ENCODE results near the gene GOLGA6C.
"Not testable (repeated sequence)": the region's sequence is repeated elsewhere in the genome, so short reads cannot be mapped to it uniquely, and the experiment has no call there.

The GOLGA6C gene

DNA sequence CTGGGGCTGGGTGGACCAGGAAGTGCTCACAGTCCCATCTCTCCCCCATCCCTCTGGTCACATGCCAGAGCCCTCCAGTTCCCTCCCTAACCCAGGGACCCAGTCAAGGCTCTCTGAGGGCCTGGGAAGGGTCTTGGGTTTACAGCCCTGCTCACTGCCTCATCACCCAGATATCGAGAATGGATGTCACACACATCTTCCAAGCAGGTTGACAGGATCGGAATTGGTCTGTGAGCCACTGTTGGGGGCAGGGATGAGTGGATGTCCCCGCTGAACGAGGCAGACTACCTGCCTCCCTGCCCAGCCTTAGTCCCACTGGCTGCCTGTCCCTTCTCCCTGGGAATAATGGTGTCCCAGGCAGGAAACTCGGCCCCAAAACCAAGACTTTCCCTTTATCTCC, 20.0 kb upstream of the GOLGA6C start:
- DNase-seq (ENCODE audit: low spot score): no peak
- in situ Hi-C loops (cut with MboI; ENCODE audit: low pct_unique_long_range_greater_than_20kb, low sequenced_read_pairs, unreplicated experiment): no loop called here
- TF ChIP-seq, protein P1, sequence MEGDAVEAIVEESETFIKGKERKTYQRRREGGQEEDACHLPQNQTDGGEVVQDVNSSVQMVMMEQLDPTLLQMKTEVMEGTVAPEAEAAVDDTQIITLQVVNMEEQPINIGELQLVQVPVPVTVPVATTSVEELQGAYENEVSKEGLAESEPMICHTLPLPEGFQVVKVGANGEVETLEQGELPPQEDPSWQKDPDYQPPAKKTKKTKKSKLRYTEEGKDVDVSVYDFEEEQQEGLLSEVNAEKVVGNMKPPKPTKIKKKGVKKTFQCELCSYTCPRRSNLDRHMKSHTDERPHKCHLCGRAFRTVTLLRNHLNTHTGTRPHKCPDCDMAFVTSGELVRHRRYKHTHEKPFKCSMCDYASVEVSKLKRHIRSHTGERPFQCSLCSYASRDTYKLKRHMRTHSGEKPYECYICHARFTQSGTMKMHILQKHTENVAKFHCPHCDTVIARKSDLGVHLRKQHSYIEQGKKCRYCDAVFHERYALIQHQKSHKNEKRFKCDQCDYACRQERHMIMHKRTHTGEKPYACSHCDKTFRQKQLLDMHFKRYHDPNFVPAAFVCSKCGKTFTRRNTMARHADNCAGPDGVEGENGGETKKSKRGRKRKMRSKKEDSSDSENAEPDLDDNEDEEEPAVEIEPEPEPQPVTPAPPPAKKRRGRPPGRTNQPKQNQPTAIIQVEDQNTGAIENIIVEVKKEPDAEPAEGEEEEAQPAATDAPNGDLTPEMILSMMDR (IDR thresholded peaks at IDR 0.05; ENCODE audit: extremely low read depth, insufficient read depth, missing control alignments): no peak

DNA sequence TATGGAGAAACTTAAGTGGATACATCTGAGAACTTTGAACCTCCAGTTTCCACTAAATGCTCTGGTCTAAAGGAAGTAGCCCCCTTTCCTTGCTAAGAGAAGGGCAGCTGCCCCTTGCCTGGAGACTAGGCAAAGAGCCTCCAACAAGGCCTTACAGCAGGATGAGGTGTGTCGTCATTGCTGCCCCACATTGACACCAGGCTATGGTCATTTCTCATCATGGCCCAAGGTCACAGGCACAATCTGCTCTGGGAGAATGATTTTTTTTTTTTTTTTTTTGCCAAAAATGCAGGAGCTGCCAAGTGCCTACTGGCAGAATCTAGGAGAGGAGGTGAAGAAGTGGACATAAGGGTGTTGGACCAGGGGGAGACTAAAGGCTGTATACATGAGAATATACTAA, 12.4 kb upstream of the GOLGA6C start:
- in situ Hi-C loops (cut with MboI; ENCODE audit: low pct_unique_long_range_greater_than_20kb, low sequenced_read_pairs, unreplicated experiment); DNase-seq (ENCODE audit: low spot score): not testable (repeated sequence)

DNA sequence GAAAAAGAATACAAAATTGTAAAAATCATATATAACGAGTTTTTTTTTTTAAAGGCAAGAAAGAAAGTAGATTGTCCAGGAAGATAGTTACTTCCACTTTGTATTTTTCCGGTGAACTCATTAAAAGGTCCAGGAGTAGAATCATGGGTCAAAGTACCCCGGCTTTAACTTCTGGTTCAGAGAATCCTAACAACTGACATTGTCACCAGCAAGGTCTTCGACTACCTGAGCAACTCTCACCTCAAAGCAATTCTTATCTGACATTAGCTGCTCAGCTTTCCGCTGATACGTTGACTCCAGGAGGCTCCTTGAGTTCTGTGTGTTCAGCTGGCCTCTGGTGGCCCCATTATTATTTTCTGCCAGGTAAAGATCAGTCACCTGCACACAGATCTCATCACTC, 9.1 kb upstream of the GOLGA6C start:
- DNase-seq (ENCODE audit: low spot score); in situ Hi-C loops (cut with MboI; ENCODE audit: low pct_unique_long_range_greater_than_20kb, low sequenced_read_pairs, unreplicated experiment): not testable (repeated sequence)

DNA sequence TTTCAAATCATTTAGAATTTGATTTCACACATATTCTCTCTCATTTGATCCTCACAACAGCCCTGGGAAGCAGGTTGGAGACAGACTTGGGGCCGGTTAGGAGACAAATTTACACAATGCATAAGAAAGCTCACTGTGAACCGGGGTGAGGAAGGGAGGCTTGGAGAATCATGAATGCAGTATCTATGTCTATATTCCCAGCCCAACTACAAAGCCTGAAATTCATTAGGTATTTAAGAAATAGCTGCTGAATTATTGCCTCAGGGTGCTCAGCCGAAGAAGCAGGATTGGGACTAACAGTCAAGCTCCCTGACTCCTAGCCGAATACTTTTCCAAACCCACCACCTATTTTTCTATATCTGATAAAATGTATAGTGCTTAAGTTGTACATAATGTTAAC, 8.4 kb upstream of the GOLGA6C start:
- in situ Hi-C loops (cut with MboI; ENCODE audit: low pct_unique_long_range_greater_than_20kb, low sequenced_read_pairs, unreplicated experiment): no loop called here
- DNase-seq (ENCODE audit: low spot score): no peak
- TF ChIP-seq, protein P1 (IDR thresholded peaks at IDR 0.05; ENCODE audit: extremely low read depth, insufficient read depth, missing control alignments): no peak

DNA sequence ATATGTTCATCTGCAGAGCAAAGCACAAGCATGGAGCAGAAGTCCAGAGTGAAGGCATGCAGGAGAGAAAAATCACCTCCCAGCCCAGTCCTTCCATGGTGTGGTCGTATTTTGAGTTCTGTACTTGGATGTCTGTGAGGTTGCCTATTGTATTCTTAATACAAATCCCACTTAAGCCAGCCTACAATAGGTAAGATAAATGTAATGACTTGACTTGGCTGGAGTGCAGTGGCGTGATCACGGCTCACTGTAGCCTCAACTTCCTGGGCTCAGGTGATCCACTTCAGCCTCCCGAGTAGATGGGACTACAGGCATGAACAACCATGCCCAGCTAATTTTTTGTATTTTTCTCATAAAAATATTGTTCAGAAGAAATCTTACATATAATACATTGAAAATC, 6.8 kb upstream of the GOLGA6C start:
- in situ Hi-C loops (cut with MboI; ENCODE audit: low pct_unique_long_range_greater_than_20kb, low sequenced_read_pairs, unreplicated experiment); DNase-seq (ENCODE audit: low spot score): not testable (repeated sequence)

DNA sequence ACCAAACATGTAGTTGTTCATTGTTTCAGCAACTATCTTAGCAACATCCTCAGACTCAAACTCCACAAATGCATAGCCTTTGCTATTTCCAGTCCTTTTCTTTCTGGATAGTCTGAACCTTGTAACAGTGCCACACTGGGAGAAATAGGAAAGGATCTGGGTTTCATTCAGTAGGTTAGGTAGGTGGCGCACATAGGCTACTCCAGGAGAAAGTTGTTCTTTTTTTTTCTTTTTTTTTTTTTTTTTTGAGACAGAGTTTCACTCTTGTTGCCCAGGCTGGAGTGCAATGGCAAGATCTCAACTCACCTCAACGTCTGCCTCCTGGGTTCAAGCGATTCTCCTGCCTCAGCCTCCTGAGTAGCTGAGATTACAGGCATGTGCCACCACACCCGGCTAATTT, 5.8 kb upstream of the GOLGA6C start:
- in situ Hi-C loops (cut with MboI; ENCODE audit: low pct_unique_long_range_greater_than_20kb, low sequenced_read_pairs, unreplicated experiment); DNase-seq (ENCODE audit: low spot score): not testable (repeated sequence)

DNA sequence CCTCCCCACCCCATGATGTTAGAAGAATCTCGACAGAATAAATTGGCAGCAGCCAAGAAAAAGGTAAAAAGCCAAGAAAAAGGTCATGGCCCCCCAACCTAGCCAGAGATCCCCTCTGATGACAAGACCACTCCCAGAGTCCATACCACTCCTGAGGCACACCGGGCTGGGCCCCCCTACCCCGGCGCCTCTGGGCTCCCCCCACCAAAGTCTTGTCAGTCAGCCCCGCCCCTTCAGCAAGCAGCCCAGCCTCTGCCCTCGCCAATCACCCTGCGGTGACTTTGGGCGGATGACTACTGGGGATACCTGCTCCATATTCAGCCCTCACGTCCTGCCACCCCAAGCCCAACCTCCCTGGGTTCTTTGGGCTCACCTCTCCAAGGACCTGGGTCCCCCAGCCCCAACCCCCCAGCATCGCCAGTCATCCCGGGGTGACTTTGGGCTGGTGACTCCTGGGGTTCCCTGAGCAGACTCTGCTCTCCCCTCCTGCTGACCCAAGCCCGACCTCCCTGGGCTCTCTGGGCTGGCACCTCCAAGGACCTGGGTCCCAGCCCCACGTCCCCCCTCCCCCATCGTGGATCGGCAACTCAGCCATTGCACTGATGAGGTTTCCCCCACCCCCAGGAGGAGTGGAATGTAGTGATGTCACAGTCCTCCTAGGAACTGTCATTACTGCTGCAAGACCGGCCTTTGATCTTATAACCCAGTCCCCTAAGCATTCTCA, 648 bp downstream of the GOLGA6C start:
- in situ Hi-C loops (cut with MboI; ENCODE audit: low pct_unique_long_range_greater_than_20kb, low sequenced_read_pairs, unreplicated experiment); DNase-seq (ENCODE audit: low spot score): not testable (repeated sequence)

DNA sequence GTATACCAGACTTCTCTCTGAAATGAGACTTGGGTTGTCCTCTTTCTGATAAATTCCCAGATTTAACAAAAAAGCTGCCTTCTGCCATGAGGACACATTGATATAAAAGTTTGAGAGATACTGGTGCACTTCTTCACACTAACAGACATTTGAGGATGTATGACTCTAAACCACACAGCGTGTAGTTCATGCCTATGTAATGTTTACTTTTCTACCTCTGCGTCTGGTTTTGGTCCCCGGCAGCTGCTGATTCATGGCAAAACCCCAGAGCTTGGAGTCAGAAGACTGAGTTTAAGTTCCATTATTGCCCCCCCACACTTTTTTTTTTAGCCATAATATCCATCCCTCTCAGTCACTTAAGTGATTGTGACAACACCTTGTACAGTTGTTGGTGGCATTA, 1.7 kb downstream of the GOLGA6C start:
- in situ Hi-C loops (cut with MboI; ENCODE audit: low pct_unique_long_range_greater_than_20kb, low sequenced_read_pairs, unreplicated experiment); DNase-seq (ENCODE audit: low spot score): not testable (repeated sequence)

DNA sequence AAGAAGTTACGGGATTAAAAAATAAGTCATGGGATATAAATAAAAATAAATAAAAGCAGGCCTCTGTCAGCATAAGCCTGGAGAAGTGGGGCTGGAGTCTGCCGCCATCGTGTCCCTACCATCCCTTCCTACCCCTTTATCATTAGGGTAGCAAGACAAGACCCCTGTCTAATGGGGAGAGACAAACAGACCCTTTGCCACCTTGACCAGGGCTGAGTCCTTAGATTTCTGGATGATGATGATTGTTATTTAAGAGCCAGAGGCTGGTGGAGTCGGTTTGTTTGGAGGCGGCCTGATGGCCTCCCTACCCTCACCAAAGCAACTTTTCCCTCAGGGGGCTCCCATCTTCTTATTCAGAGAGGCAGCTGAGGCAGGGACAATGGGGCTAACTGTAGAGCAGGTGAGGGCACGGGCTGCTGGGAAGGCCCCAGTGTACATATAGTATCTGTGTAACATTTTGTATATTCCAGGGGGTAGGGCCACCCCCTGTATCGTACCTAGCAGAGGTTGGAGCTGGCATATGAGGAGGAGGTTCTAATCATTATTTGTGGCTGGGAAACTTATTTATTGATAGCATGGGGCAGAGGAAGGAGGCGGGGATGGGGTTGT, 15.7 kb downstream of the GOLGA6C start:
- in situ Hi-C loops (cut with MboI; ENCODE audit: low pct_unique_long_range_greater_than_20kb, low sequenced_read_pairs, unreplicated experiment); DNase-seq (ENCODE audit: low spot score): not testable (repeated sequence)

DNA sequence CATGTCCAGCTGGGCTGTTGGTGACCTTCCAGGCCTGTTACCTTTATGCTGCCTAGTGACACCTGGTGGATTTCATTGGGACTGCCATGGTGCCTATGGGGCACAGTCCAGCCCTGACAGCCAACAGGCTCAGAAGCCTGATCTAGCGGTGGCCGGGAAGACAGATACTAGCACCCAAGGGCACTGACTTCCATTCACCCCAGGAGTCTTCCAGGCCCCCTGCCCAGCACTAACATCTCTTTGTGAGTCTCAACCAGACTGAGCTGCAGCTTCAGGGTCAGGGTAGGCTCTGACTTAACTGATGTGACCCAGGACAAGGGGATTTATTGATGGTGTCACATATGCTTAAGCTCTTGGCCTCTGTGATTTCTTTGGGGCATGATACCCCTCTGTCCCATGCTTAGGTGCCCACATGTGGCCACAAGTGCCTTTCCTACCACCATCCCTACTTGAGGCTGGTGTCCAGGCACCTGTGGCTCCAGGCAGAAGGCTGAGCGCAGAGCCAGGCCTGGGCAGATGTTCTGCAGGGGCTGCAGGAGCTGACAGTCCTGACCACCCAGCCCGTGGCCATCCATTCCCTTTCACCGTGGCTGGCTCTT, 16.5 kb downstream of the GOLGA6C start:
- DNase-seq (ENCODE audit: low spot score); in situ Hi-C loops (cut with MboI; ENCODE audit: low pct_unique_long_range_greater_than_20kb, low sequenced_read_pairs, unreplicated experiment): not testable (repeated sequence)
- TF ChIP-seq, protein P1 (IDR thresholded peaks at IDR 0.05; ENCODE audit: extremely low read depth, insufficient read depth, missing control alignments): peak; percentile 68

DNA sequence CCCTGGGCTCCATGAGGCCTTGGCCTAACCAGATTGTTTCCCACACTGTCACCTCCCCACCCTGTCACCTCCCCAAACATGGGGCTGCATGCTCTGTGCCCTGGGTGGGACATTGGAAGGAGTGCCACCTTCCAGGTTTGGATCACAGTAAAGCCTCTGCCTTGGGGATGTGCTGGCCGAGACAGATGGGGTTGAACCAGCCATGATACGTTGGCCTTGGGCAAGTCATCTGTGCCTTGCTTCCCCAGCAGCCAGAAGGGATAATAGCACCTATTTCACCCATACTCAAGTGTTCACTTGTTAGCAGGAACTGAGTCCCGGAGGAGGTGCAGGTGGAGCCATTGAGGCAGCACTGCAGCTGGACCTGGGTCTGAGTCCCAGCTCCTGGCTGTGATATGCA, 17.5 kb downstream of the GOLGA6C start:
- in situ Hi-C loops (cut with MboI; ENCODE audit: low pct_unique_long_range_greater_than_20kb, low sequenced_read_pairs, unreplicated experiment): not testable (repeated sequence)
- DNase-seq (ENCODE audit: low spot score): peak; percentile 7

DNA sequence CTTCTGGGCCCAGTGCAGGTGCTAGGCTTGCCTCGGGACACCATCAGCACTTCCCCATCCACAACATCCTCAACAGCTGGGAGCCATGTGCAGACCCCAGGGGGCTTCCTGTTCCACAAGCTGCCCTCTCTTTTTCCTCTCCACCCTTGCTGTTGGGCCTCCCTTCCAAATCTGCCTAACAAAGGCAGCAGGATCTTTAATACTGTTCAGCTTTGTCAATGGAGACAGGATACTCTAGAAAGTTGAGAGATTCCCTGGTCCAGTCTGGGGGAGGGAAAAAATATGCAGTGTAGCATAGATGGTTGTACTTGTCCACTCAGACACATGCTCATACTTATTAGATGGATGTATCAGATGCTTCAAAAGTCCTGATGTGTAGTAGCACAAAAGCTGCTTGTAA, 20.4 kb downstream of the GOLGA6C start:
- DNase-seq (ENCODE audit: low spot score); in situ Hi-C loops (cut with MboI; ENCODE audit: low pct_unique_long_range_greater_than_20kb, low sequenced_read_pairs, unreplicated experiment): not testable (repeated sequence)

DNA sequence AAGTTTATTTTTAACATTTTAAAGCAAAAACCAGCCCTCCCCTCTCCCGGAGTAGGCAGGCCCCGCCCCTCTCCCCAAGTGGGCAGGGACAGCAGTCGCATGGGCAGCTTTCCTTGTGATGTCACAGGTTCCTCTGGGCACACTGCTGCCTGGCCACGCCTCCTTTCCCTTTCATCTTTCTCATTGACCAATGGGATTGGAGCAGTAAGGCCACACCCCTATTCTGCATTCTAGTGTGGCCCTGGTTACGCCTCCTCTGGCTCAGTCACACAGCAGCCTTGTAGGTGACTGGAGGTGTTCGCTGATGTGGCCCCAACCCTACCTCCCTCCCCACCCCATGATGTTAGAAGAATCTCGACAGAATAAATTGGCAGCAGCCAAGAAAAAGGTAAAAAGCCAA, 24.4 kb downstream of the GOLGA6C start, which contains the start of gene GOLGA6D:
Gene GOLGA6D, plus strand, starts transcription at position 264 of the 400 bp plus-strand sequence. Its CDS starts 41 bp downstream, at position 305.
- in situ Hi-C loops (cut with MboI; ENCODE audit: low pct_unique_long_range_greater_than_20kb, low sequenced_read_pairs, unreplicated experiment): not testable (repeated sequence)

DNA sequence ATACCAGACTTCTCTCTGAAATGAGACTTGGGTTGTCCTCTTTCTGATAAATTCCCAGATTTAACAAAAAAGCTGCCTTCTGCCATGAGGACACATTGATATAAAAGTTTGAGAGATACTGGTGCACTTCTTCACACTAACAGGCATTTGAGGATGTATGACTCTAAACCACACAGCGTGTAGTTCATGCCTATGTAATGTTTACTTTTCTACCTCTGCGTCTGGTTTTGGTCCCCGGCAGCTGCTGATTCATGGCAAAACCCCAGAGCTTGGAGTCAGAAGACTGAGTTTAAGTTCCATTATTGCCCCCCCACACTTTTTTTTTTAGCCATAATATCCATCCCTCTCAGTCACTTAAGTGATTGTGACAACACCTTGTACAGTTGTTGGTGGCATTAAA, 26.0 kb downstream of the GOLGA6C start:
- in situ Hi-C loops (cut with MboI; ENCODE audit: low pct_unique_long_range_greater_than_20kb, low sequenced_read_pairs, unreplicated experiment); DNase-seq (ENCODE audit: low spot score): not testable (repeated sequence)

More for the DNA sequence above, 24.4 kb downstream of the GOLGA6C start, which contains the start of gene GOLGA6D:
- not testable (repeated sequence) for DNase-seq (ENCODE audit: low spot score)
